NB4 (cell line): Measurements from ENCODE around the gene RNF212.
"Not testable (repeated sequence)": the region's sequence is repeated elsewhere in the genome, so short reads cannot be mapped to it uniquely, and the experiment has no call there.

Experiments used
- DNase-seq: peaks from one replicate; pipeline ENCODE4 v3.0.0; 2010; ENCODE audit warnings: low read depth
- H3K4me3 ChIP-seq: one replicate; pipeline ENCODE4 v1.5.1; 2011; ENCODE audit warnings: mild to moderate bottlenecking, low read depth, low read length, moderate library complexity
- MYC ChIP-seq: IDR thresholded peaks from 2 replicates; pipeline ENCODE4 v1.6.1; 2011; ENCODE audit warnings: low read depth, low read length
- POLR2A ChIP-seq: IDR thresholded peaks from 2 replicates; pipeline ENCODE4 v1.6.1; 2011; ENCODE audit warnings: mild to moderate bottlenecking; ENCODE audit not compliant: insufficient read length; ENCODE audit errors: extremely low read depth
- TF ChIP-seq, protein P1 (sequence below): IDR thresholded peaks from one replicate; pipeline ENCODE4 v1.5.1; 2012; ENCODE audit warnings: low read depth, low read length
- TF ChIP-seq, protein P2 (sequence below): IDR thresholded peaks from 2 replicates; pipeline ENCODE4 v1.6.1; 2011; ENCODE audit warnings: low read depth, low read length

Gene RNF212

DNA sequence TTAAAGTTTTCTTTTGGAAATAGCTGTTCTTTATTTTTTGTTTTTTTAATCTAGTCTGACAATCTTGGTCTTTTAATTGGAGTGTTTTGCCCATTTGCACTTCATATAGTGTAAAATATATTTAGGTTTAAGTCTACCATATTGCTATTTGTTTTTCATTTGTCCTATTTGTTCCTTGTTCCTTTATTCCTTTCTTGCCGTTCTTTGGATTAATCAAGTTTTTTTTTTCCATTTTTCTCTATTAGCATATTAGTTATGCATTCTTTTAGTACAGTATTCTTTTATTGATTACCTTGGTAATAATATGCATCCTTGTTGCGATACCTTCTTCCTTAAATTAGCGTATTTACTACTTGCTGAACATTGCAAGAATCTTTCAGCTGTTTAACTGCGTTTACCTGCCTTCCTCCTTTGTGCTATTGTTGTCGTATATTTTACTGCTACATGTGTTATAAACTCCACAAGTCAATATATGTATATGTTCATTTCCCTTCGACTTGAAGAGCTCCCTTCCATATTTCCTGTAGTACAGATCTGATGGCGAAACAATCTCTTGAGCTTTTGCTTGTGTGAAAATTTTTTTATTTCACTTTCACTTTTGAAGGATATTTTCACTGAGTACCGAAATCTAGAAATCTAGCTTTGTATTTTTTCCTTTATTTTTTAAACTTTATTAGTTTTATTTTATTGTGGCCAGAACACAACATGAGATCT lies 23.9 kb upstream of the RNF212 start:
- peak; percentile 75 for DNase-seq
- TF ChIP-seq POLR2A, result no peak
- TF ChIP-seq, protein P1, sequence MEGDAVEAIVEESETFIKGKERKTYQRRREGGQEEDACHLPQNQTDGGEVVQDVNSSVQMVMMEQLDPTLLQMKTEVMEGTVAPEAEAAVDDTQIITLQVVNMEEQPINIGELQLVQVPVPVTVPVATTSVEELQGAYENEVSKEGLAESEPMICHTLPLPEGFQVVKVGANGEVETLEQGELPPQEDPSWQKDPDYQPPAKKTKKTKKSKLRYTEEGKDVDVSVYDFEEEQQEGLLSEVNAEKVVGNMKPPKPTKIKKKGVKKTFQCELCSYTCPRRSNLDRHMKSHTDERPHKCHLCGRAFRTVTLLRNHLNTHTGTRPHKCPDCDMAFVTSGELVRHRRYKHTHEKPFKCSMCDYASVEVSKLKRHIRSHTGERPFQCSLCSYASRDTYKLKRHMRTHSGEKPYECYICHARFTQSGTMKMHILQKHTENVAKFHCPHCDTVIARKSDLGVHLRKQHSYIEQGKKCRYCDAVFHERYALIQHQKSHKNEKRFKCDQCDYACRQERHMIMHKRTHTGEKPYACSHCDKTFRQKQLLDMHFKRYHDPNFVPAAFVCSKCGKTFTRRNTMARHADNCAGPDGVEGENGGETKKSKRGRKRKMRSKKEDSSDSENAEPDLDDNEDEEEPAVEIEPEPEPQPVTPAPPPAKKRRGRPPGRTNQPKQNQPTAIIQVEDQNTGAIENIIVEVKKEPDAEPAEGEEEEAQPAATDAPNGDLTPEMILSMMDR, result no peak
- TF ChIP-seq MYC, result no peak
- TF ChIP-seq, protein P2, sequence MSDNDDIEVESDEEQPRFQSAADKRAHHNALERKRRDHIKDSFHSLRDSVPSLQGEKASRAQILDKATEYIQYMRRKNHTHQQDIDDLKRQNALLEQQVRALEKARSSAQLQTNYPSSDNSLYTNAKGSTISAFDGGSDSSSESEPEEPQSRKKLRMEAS, result no peak
- H3K4me3 ChIP-seq, result peak overlapping the region; percentile 61

DNA sequence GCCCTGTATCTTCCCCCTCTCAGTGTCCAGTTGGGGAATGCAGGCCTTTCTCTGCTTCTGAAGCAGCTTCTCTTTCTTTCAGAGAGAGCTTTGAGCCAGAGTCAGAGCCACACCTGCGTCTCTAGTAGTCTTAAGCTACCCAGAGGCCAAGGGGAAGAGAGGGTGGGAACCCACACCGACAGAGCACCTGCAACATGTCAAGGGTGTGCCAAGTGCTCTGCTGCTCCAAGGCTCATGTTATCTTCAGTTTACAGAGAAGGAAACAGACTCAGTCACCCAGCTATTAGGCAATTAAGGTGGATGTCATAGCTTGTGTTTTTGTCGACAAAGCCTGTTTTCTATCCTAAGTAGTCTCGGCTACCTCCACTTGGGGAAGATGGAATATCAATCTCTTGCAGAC lies 22.7 kb upstream of the RNF212 start:
- TF ChIP-seq MYC, result no peak
- DNase-seq, result peak; percentile 56
- H3K4me3 ChIP-seq, result no peak overlapping the region

DNA sequence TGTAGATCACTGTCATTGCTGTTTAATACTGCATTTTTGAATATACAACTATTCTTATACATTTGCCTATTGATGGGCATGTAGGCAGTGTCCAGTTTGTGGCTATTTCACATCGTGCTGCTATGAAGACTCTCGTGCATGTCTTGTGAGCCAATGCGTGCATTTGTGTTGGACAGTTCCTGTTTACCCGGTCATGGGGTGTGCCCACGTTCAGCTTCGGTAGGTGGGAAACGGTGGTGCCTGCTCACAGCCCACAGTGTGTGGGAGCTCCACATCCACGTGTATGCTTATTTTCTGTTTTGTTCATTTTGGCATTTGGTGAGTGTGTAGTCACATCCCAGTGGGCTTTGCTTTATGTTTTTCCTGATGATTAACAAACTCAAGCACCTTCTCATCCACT lies 19.7 kb upstream of the RNF212 start:
- no peak overlapping the region for H3K4me3 ChIP-seq
- no peak for TF ChIP-seq POLR2A
- TF ChIP-seq, protein P2, result no peak
- DNase-seq, result no peak

DNA sequence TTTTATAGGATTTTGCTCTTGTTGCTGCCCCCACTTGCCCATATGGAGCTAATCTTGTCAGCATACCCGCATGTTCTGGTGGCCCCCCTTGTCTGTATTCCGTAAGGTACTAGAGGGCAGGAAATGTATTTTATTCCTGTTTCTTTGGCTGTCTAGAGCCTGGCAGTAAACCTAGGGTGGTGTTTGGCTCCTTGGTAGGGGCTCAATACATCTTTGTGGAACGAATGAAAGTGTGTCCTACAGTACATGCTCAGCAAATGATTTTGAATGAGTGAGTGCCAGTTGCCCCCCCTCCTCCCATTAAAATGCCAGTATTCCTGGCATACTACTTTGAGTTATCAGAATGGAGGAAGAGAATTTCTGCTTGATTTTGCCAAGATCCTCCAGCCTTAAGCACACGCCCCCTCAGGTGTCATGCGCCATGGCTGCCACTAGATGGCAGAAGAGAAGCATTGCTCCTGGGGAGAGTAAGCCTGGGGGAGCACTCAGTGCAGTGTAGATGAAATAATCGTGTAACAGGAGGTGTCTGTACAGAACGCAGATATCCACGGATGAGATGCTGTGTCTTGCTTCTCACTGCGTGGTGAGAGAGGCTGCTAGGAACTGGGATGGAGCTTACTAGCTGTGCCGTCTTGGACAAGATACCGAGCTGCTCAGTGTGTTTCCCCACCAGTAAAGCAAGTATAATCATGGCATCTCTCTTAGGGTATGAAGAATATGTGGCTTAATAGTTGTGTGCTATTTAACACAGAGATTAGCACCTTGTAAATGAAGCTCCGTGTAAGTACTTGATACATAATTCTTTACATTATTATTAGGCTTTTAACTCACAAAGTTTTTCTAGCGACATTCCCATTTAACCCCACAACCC lies 17.2 kb upstream of the RNF212 start:
- peak; percentile 89 for DNase-seq
- no peak overlapping the region for H3K4me3 ChIP-seq
- TF ChIP-seq POLR2A, result no peak
- TF ChIP-seq MYC, result peak; percentile 75
- TF ChIP-seq, protein P2, result peak; percentile 89
- TF ChIP-seq, protein P1, result peak; percentile 100

DNA sequence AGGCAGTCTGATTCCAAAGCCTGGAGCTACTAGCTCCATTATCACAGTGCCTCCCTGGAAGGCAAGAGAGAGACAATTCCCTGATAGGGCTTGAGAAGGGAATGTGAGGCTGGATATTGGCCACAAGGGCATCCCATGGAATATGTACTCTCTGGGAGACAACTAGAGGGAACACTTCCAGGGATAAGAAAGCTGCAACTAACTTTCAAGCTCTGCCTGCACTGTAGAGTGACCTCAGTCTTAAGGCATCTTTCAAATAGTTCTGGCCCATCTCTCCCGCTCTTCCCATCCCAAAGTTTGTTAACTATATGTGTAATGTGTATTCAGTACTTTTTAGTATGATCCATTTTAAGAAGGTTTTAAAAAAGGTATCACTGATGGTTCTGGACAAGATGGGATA lies 13.1 kb upstream of the RNF212 start:
- H3K4me3 ChIP-seq, result no peak overlapping the region
- TF ChIP-seq POLR2A (no peak), MYC (no peak)
- TF ChIP-seq, protein P1, result no peak
- TF ChIP-seq, protein P2, result no peak
- DNase-seq, result no peak

DNA sequence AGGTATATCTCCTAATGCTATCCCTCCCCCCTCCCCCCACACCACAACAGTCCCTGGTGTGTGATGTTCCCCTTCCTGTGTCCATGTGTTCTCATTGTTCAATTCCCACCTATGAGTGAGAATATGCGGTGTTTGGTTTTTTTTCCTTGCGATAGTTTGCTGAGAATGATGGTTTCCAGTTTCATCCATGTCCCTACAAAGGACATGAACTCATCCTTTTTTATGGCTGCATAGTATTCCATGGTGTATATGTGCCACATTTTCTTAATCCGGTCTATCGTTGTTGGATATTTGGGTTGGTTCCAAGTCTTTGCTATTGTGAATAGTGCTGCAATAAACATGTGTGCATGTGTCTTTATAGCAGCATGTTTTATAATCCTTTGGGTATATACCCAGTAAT lies 12.1 kb upstream of the RNF212 start:
- DNase-seq, H3K4me3 ChIP-seq: not testable (repeated sequence)

DNA sequence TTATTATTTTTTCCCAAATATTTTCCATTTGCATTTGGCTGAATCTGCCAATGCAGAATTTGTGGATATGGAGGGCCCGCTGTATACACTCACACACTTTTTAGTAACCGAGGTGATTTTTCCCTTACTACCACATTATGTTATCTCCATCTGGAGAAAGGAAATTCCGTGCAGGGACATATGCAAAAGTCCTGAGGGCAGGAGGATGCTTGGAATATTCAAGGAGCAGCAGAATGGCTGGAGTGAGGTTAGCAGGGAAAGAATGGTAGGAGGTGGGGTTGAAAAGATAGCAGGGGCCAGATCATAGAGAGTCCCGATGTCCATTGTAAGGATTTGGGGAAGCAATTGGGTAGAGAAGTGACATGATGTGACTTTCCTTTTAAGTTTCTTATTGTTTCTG lies 11.5 kb upstream of the RNF212 start:
- no peak overlapping the region for H3K4me3 ChIP-seq
- DNase-seq, result no peak
- TF ChIP-seq, protein P2, result no peak
- TF ChIP-seq, protein P1, result no peak
- TF ChIP-seq MYC (no peak), POLR2A (no peak)
